Suprapubic skin (tissue), 4 donors: ENCODE data around the gene DNAJC11. TPM values are rescaled to one million over a fixed set of nuclear protein-coding genes. Genes with fewer than 3 reads are reported as not detected.
A peak's percentile ranks its signal among the peaks of the same experiment; 100 is the strongest.
"Not testable (repeated sequence)": the region's sequence is repeated elsewhere in the genome, so short reads cannot be mapped to it uniquely, and the experiment has no call there.

Experiments used
- DNase-seq, 2 donors: peaks; one replicate each; pipeline ENCODE4 v3.0.0-alpha.2; 2019; ENCODE audit warnings: low spot score in 2 of 2
- H3K27ac ChIP-seq: fragments of 200-600 bp; sonication (generic); one replicate; pipeline ENCODE4 v1.5.1; 2019
- H3K27me3 ChIP-seq: fragments of 200-600 bp; sonication (generic); one replicate; pipeline ENCODE4 v1.5.1; 2019
- H3K36me3 ChIP-seq: fragments of 200-600 bp; sonication (generic); one replicate; pipeline ENCODE4 v1.5.1; 2019
- H3K4me1 ChIP-seq: fragments of 200-600 bp; sonication (generic); one replicate; pipeline ENCODE4 v1.5.1; 2019
- H3K4me3 ChIP-seq: fragments of 200-600 bp; sonication (generic); one replicate; pipeline ENCODE4 v1.5.1; 2019; ENCODE audit warnings: mild to moderate bottlenecking
- H3K9me3 ChIP-seq: fragments of 200-600 bp; sonication (generic); one replicate; pipeline ENCODE4 v1.5.1; 2019
- CTCF ChIP-seq, 2 donors: fragments of 200-600 bp in 1 of 2; fragments of 450-650 bp in 1 of 2; sonication (generic) in 1 of 2; IDR thresholded peaks; one replicate each; pipeline ENCODE4 v1.5.1; 2016 to 2019; ENCODE audit warnings: antibody characterized with exemption in 2 of 2, mild to moderate bottlenecking in 1 of 2, moderate library complexity in 1 of 2
- EP300 ChIP-seq: sonication (generic); formaldehyde crosslinking; IDR thresholded peaks from one replicate; pipeline ENCODE4 v1.6.1; 2017; ENCODE audit warnings: antibody characterized with exemption
- POLR2A ChIP-seq, 2 donors: fragments of 450-650 bp; IDR thresholded peaks; one replicate each; pipeline ENCODE4 v1.6.1; 2017; ENCODE audit warnings: antibody characterized with exemption in 2 of 2, mild to moderate bottlenecking in 2 of 2, moderate library complexity in 2 of 2
- POLR2AphosphoS5 ChIP-seq, 3 donors: sonication (generic); formaldehyde crosslinking; IDR thresholded peaks; one replicate each; pipeline ENCODE4 v1.6.1; 2017; ENCODE audit warnings: antibody characterized with exemption in 3 of 3
- WGBS: methylation state at CpG from one replicate; pipeline ENCODE4 v1.1.5; 2018; 5-methylcytosine and 5-hydroxymethylcytosine counted together
- total RNA-seq, 4 donors: library from RNA; depleted of rRNA; stranded (reverse); fragments of >200 nt; gene quantifications; one replicate each; pipeline ENCODE4 v1.1.0, GENCODE V29; 2016

DNAJC11 gene
- total RNA-seq = 10 to 100 TPM; 22.9 to 53.0 (median 31.4) TPM

DNA sequence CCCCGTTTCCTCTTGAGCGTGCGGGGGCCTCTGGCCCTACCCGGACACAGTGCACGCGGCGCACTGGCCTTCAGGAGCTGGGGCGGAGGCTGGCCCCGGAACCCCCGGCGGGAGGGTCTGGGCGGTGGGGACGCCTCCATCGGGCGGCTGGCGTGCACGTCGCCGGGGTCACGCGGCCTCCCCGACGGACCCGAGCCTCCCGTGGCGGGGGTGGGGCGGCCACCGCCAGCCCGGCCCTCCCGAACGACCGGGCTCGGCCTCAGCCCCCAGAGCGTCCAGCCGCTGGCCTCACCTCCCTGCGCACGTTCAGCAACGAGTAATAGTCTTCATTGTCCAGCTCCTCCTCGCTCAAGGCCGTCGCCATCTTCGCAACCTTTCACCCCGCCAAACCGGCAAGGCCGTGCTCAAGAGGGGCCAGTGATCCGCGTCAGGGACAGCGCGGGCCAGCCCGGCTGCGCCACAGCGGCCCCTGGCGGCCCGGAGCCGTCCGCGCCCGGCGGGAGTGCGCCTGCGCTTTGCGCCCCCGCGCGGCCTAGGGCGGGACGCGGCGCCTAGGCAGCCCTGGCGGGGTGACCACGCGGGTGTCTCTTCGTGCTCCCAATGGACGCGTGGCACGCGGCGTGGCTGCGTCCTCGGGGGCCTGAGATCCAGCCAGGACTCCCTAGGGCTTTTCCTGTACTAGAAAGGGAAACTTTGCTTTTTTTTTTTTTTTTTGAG is at the start of gene DNAJC11:
DNAJC11 (minus strand) TSS at position 380 of the 717 bp plus-strand sequence; CDS start at position 364, 16 bp downstream.
- Histone ChIP-seq H3K27ac (peak within 1 kb of the TSS; percentile 89), H3K36me3 (no peaks in the 10 kb centered on the region), H3K27me3 (no peaks in the 10 kb centered on the region), H3K9me3 (no peaks in the 10 kb centered on the region), H3K4me3 (peak within 1 kb of the TSS; percentile 100), H3K4me1 (peaks cover 21% of the 10 kb centered on the region)
- WGBS = 3% methylated on average over 13 of the region's 80 CpGs
- peak; percentile 92 for DNase-seq
- TF ChIP-seq EP300 (no peak), POLR2A (IDR thresholded peaks at IDR 0.05) (no peak), CTCF (IDR thresholded peaks at IDR 0.05) (peak; percentile 99), POLR2AphosphoS5 (IDR thresholded peaks at IDR 0.05) (peak in 1 of 3 donors; percentile 89)

GRCh38 chr1:6750490-6750889 is 48.9 kb upstream of the DNAJC11 start:
- H3K4me3 ChIP-seq = no peak overlapping the region
- H3K9me3 ChIP-seq = no peaks in the 10 kb centered on the region
- TF ChIP-seq POLR2AphosphoS5 (IDR thresholded peaks at IDR 0.05) (no peak), EP300 (no peak), CTCF (IDR thresholded peaks at IDR 0.05) (no peak), POLR2A (IDR thresholded peaks at IDR 0.05) (no peak)
- no peak overlapping the region for H3K27ac ChIP-seq
- H3K27me3 ChIP-seq = no peaks in the 10 kb centered on the region
- 93% methylated on average over 4 of the region's 4 CpGs for WGBS
- H3K4me1 ChIP-seq = peaks cover 4% of the 10 kb centered on the region
- DNase-seq = no peak
- H3K36me3 ChIP-seq = no peaks in the 10 kb centered on the region

GRCh38 chr1:6747674-6748073 is 46.1 kb upstream of the DNAJC11 start:
- TF ChIP-seq CTCF (IDR thresholded peaks at IDR 0.05) (no peak), POLR2A (IDR thresholded peaks at IDR 0.05) (no peak), POLR2AphosphoS5 (IDR thresholded peaks at IDR 0.05) (no peak), EP300 (no peak)
- WGBS = 86% methylated on average over 2 of the region's 2 CpGs
- no peak for DNase-seq

DNA sequence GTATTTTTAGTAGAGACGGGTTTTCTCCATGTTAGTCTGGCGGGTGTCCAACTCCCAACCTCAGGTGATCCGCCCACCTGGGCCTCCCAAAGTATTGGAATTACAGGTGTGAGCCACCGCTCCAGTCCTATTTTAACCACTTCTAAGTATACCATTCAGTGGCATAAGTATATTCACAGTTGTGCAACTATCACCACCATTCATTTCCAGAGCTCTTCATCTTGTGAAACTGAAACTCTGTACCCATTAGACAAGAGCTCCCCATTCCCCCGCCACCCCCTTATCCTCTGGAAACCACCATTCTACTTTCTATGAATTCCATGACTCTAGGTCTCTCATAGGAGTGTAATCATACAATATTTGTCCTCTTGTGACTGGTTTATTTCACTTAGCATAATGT is 43.5 kb upstream of the DNAJC11 start:
- H3K4me1 ChIP-seq = peaks cover 19% of the 10 kb centered on the region
- WGBS = 83% methylated on average over 5 of the region's 5 CpGs
- DNase-seq = no peak
- no peaks in the 10 kb centered on the region for H3K9me3 ChIP-seq
- TF ChIP-seq POLR2AphosphoS5 (IDR thresholded peaks at IDR 0.05) (no peak), CTCF (IDR thresholded peaks at IDR 0.05) (no peak), POLR2A (IDR thresholded peaks at IDR 0.05) (no peak), EP300 (no peak)
- no peaks in the 10 kb centered on the region for H3K36me3 ChIP-seq
- H3K27me3 ChIP-seq = no peaks in the 10 kb centered on the region
- H3K27ac ChIP-seq = no peak overlapping the region
- H3K4me3 ChIP-seq = no peak overlapping the region

More at GRCh38 chr1:6747674-6748073, 46.1 kb upstream of the DNAJC11 start:
- Histone ChIP-seq H3K36me3 (no peaks in the 10 kb centered on the region), H3K4me3 (no peak overlapping the region), H3K27ac (no peak overlapping the region), H3K9me3 (no peaks in the 10 kb centered on the region), H3K4me1 (peaks cover 19% of the 10 kb centered on the region), H3K27me3 (no peaks in the 10 kb centered on the region)

- Histone ChIP-seq H3K36me3 (no peaks in the 10 kb centered on the region), H3K4me3 (peak overlapping the region; percentile 9), H3K27me3 (no peaks in the 10 kb centered on the region), H3K27ac (peak overlapping the region; percentile 77), H3K4me1 (peaks cover 19% of the 10 kb centered on the region), H3K9me3 (no peaks in the 10 kb centered on the region)
- 19% methylated on average over 19 of the region's 20 CpGs for WGBS
- TF ChIP-seq POLR2AphosphoS5 (IDR thresholded peaks at IDR 0.05) (no peak), CTCF (IDR thresholded peaks at IDR 0.05) (no peak), EP300 (no peak), POLR2A (IDR thresholded peaks at IDR 0.05) (no peak)
- no peak for DNase-seq
These were observed 41.8 kb upstream of the DNAJC11 start for GRCh38 chr1:6743189-6744101.

GRCh38 chr1:6742676-6743188 is 41.1 kb upstream of the DNAJC11 start:
- not testable (repeated sequence) for H3K27me3 ChIP-seq, H3K36me3 ChIP-seq, H3K4me3 ChIP-seq, H3K9me3 ChIP-seq, DNase-seq
- Histone ChIP-seq H3K27ac (peak overlapping the region; percentile 77), H3K4me1 (peaks cover 19% of the 10 kb centered on the region)
- 49% methylated on average over 7 of the region's 7 CpGs for WGBS
